Right cardiac atrium (tissue), 5 donors: ENCODE results near the gene USP53. TPM values are rescaled to one million over a fixed set of nuclear protein-coding genes. Genes with fewer than 3 reads are reported as not detected.
"Not testable (repeated sequence)": the region's sequence is repeated elsewhere in the genome, so short reads cannot be mapped to it uniquely, and the experiment has no call there.

Experiments
- ATAC-seq, 2 donors: fragments of 200-7000 bp; cut with Tn5 transposase; one replicate each; pipeline versions ENCODE4 v1.8.0 to v1.9.1; 2020; ENCODE audit warnings: moderate library complexity in 2 of 2, mild to moderate bottlenecking in 1 of 2
- DNase-seq, 3 donors: peaks; one replicate each; pipeline ENCODE4 v3.0.0-alpha.2; 2020
- H3K27ac ChIP-seq: one replicate; pipeline ENCODE4 v1.5.1; 2013; ENCODE audit warnings: mild to moderate bottlenecking, low read length, control low read depth, moderate library complexity
- H3K27me3 ChIP-seq: one replicate; pipeline ENCODE4 v1.6.1; 2013; ENCODE audit not compliant: control insufficient read depth, insufficient read depth
- H3K4me1 ChIP-seq: one replicate; pipeline ENCODE4 v1.6.1; 2013; ENCODE audit warnings: low read length; ENCODE audit not compliant: control insufficient read depth, insufficient read depth
- H3K4me3 ChIP-seq: one replicate; pipeline ENCODE4 v1.5.1; 2013; ENCODE audit warnings: low read length, control low read depth
- H3K9me3 ChIP-seq: one replicate; pipeline ENCODE4 v1.6.1; 2013; ENCODE audit warnings: low read length; ENCODE audit not compliant: control insufficient read depth
- WGBS: extraction: QIAGEN DNeasy Blood & Tissue Kit; methylation state at CpG from one replicate; pipeline ENCODE4 v1.1.7; 2013; 5-methylcytosine and 5-hydroxymethylcytosine counted together
- intact Hi-C, 4 donors: fragments of 100-400 bp; cut with DNase I; formaldehyde crosslinking; loops; one replicate each; pipeline versions ENCODE4 v1.11.0 to v1.14.0; 2022 to 2023
- long read RNA-seq, 4 donors: library from polyadenylated mRNA; unstranded; transcript quantifications; one replicate each; pipeline ENCODE4 v2.0.0, GENCODE V29; 2020 to 2021
- polyA plus RNA-seq: library from polyadenylated mRNA; stranded (reverse); fragments of 200-250 nt; gene quantifications from one replicate; pipeline ENCODE4 v1.2.3, GENCODE V29; 2013
- total RNA-seq, 4 donors: library from RNA; stranded (reverse); fragmentation: NEBNext Ultra II Directional; extraction: Animal tissue kit (Norgen Biotek cat#: 25700); gene quantifications; one replicate each; pipeline ENCODE4 v1.2.1, GENCODE V29; 2021
- donor health status: healthy with polysubstance abuse.
- donor health status: DM: no; HTN: yes; CAD: no.
- donor health status: DM: no; HTN: no; CAD: no.
- donor health status: DM: no; HTN: yes; CAD: no; lungs with severe emphysema.
- donor health status: DM: yes; HTN: yes; CAD: no.

USP53 gene
- total RNA-seq (10 to 100 TPM; 47.7 to 62.4 (median 50.9) TPM), polyA plus RNA-seq (26.5 TPM)
- long read RNA-seq, donor 1, full-length matches to known transcripts: 3 of 27 reads
- long read RNA-seq, donor 1, partial matches to known transcripts: 7 of 27 reads
- long read RNA-seq, donor 1, other reads (novel, unspliced or antisense): 17 of 27 reads
- long read RNA-seq, donor 2, full-length matches to known transcripts: 2 of 9 reads
- long read RNA-seq, donor 2, partial matches to known transcripts: 2 of 9 reads
- long read RNA-seq, donor 2, other reads (novel, unspliced or antisense): 5 of 9 reads
- long read RNA-seq, donor 3, partial matches to known transcripts: 9 of 24 reads
- long read RNA-seq, donor 3, other reads (novel, unspliced or antisense): 15 of 24 reads
- long read RNA-seq, donor 4, partial matches to known transcripts: 5 of 13 reads
- long read RNA-seq, donor 4, other reads (novel, unspliced or antisense): 6 of 13 reads

DNA sequence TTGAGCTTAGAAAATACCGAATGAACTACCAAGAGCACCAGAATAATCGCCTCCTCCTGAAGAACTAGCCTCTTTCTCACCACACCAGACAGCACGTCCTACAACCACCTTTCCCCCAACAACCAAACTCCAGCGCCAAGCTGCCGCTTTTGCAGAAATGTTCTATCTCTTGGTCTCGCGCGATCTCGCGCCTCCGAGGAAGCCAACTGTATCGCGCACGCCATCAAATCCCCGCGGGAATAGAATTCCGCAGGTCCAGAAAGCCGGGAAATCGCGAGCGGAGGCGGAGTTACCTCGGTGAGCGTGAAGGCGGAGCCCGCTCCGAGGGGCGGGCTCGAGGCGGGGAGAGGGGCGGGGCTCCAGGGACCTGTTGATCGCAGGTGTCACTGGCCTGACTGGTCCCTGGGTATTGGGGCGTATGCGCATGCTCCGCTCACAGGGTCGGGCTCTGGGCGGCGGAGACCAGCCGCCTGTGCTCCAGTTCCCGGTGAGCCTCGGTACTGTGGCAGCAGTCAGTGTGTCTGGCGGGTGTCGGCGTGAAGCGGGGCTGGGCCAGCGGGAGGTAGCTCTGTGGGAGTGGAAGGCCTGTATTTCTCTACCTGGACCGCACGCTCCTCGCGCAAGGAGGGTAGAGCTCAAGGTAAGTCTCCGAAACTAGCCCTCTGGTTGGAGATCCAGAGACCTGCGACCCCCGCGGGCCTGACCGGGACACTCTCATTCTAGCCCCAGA lies at the start of gene USP53:
Gene USP53 (plus strand): TSS at position 480 of the 730 bp plus-strand sequence. CDS start 27,047 bp downstream, outside the sequence.
- WGBS: under 1% methylated on average over 55 of the region's 55 CpGs
- peak; percentile 98 for ATAC-seq
- H3K9me3 ChIP-seq: no peaks in the 10 kb centered on the region
- peak within 1 kb of the TSS; percentile 75 for H3K4me3 ChIP-seq
- H3K27me3 ChIP-seq: no peaks in the 10 kb centered on the region
- peak within 1 kb of the TSS; percentile 88 for H3K27ac ChIP-seq
- peak; percentile 97 to 99 (median 98) for DNase-seq
- intact Hi-C loops: no loop called here
- peaks cover 2% of the 10 kb centered on the region for H3K4me1 ChIP-seq

DNA sequence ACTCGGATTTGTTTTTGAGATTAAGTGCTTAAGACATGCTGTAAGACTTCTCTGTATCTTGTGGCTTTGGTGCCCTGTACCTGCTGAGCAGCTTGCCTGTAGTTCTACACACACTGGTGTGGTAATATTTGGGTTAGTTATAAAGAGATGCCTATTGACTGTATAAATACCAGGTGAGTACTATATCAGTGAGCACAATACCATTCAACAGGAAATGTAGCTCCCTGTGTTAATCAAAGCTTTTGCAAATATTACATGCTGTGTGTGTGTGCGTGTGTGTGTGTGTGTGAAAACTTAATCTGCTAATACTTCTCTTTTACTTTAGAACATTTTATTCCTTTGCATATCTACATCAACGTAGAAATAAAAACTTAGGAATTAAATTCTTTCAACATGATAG lies 46.7 kb upstream of the USP53 start:
- DNase-seq (no peak), ATAC-seq (no peak)
- H3K4me1 ChIP-seq: no peaks in the 10 kb centered on the region
- H3K27me3 ChIP-seq: no peaks in the 10 kb centered on the region
- no peaks in the 10 kb centered on the region for H3K9me3 ChIP-seq
- intact Hi-C loops: no loop called here
- no peak overlapping the region for H3K4me3 ChIP-seq
- no peak overlapping the region for H3K27ac ChIP-seq
- WGBS: 92% methylated on average over 3 of the region's 3 CpGs

DNA sequence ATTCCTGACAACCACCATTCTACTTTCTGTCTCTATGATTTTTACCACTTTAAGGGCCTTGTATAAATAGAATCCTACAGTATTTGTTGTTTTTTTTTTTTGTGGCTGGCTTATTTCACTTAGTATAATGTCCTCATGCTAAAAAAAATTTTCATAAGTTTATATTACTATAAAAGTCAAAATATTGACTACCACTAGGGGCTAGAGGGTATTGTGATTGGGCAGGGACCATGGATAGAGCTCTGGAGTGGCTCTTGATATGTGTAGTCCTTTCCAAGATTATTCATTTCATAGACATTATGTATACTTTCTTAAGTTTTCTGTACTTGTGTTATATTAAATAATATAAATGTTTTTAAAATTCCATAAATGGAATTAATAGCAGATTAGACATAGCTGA lies 42.3 kb upstream of the USP53 start:
- ATAC-seq: no peak
- H3K27me3 ChIP-seq: no peaks in the 10 kb centered on the region
- H3K27ac ChIP-seq: no peak overlapping the region
- no peaks in the 10 kb centered on the region for H3K4me1 ChIP-seq
- DNase-seq: no peak
- intact Hi-C loops: no loop called here
- no peak overlapping the region for H3K4me3 ChIP-seq
- H3K9me3 ChIP-seq: no peaks in the 10 kb centered on the region

DNA sequence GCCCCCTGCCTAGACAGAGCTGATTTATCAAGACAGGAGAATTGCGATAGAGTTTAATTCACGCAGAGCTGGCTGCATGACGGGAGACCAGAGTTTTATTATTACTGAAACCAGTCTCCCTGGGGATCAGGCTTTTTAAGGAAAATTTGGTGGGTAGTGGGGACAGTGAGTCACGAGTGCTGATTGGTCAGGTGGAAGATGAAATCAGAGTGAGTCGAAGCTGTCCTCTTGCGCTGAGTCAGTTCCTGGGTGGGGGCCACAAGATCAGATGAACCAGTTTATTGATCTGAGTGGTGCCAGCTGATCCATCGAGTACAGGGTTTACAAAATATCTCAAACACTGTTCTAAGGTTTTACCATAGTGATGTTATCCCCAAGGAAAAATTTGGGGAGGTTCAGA lies 40.3 kb upstream of the USP53 start:
- H3K4me1 ChIP-seq: no peaks in the 10 kb centered on the region
- 88% methylated on average over 7 of the region's 7 CpGs for WGBS
- ATAC-seq (no peak), DNase-seq (no peak)
- H3K9me3 ChIP-seq: no peaks in the 10 kb centered on the region
- intact Hi-C loops: no loop called here
- H3K4me3 ChIP-seq: no peak overlapping the region
- no peaks in the 10 kb centered on the region for H3K27me3 ChIP-seq
- no peak overlapping the region for H3K27ac ChIP-seq

DNA sequence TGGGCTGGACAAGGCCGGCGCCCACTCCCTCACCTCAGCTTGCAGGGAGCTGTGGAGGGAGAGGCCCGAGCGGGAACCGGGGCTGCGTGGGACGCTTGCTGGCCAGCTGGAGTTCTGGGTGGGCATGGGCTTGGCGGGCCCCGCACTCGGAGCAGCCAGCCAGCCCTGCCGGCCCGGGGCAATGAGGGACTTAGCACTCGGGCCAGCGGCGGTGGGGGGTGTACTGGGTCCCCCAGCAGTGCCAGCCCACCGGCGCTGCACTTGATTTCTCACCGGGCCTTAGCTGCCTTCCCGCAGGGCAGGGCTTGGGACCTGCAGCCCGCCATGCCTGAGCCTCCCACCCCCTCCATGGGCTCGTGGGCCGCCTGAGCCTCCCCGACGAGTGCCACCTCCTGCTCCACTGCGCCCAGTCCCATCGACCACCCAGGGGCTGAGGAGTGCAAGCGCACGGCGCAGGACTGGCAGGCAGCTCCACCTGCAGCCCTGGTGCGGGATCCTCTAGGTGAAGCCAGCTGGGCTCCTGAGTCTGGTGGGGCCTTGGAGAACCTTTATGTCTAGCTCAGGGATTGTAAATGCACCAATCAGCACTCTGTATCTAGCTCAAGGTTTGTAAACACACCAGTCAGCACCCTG lies 38.7 kb upstream of the USP53 start:
- WGBS: 95% methylated on average over 30 of the region's 30 CpGs
- H3K27me3 ChIP-seq, H3K4me1 ChIP-seq, intact Hi-C loops, ATAC-seq, H3K4me3 ChIP-seq, H3K27ac ChIP-seq, H3K9me3 ChIP-seq: not testable (repeated sequence)
- peak in 1 of 3 donors; percentile 47 for DNase-seq

DNA sequence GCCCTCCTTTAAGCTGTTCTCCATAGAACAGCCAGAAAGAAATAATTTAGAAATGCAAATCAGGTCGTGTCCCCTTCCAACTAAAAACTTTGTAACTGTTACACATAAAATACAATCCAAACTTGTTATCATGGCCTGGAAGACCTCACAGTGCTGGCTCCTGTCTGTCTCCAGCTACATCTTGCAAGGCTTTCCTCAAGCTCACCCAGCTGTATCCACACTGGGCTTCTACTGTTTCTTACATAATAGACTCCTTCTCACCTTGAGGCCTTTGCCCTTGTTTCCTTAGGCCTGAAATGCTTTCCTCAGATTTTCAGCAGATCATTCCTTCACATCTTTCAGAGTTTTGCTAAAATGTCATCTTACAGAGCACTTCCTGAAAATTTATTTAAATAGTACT lies 33.5 kb upstream of the USP53 start:
- intact Hi-C loops: no loop called here
- ATAC-seq: peak; percentile 31 to 52

DNA sequence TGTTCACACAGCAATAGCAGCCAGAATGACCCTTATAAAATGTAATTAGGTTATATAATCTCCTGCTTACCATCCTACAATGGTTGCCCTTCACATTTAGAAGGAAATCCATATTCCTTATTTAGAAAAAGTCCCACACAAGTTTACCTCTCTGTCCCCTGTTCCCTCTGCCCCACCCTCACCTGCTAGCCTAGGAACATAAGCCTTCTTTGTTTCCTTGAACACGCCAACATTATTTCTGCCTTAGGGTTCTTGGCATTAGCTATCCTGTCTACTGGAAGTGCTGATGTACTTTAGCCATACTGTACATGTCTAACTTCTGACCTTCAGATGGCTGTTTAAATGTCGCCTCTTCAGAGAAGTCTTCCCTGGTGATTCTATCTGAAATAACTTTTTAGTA lies 28.4 kb upstream of the USP53 start:
- no peak overlapping the region for H3K27ac ChIP-seq
- H3K9me3 ChIP-seq: no peaks in the 10 kb centered on the region
- no peak for DNase-seq
- ATAC-seq: peak in 1 of 2 donors; percentile 42
- WGBS: 91% methylated on average over 2 of the region's 2 CpGs
- no peak overlapping the region for H3K4me3 ChIP-seq
- H3K4me1 ChIP-seq: no peaks in the 10 kb centered on the region
- H3K27me3 ChIP-seq: no peaks in the 10 kb centered on the region
- intact Hi-C loops: no loop called here

More for the DNA sequence above, 33.5 kb upstream of the USP53 start:
- Histone ChIP-seq H3K27me3 (no peaks in the 10 kb centered on the region), H3K27ac (no peak overlapping the region), H3K9me3 (no peaks in the 10 kb centered on the region), H3K4me1 (no peaks in the 10 kb centered on the region), H3K4me3 (no peak overlapping the region)
- 40% methylated on average over 1 of the region's 1 CpG for WGBS
- DNase-seq: no peak

DNA sequence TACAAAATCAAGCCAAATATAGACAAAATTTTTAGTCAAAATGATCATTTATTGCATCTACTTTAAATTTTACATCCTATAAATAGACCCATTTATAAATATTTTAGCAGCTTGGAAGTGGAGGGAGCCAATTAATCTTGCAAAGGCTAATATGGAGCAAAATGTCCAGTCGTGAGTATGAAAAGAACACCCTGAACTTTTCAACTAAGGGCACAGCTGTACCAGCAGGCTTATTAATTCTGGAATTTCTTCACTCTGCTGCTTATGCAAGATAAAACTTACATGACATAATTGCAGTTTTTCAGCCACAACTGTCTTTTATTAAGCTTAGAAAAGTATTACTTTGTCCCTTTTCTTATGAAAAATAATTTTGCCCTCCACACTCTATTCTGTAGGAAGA lies 22.9 kb upstream of the USP53 start:
- Histone ChIP-seq H3K4me3 (no peak overlapping the region), H3K27ac (no peak overlapping the region), H3K27me3 (no peaks in the 10 kb centered on the region), H3K9me3 (no peaks in the 10 kb centered on the region), H3K4me1 (peaks cover 3% of the 10 kb centered on the region)
- DNase-seq: no peak
- 13% methylated on average over 1 of the region's 1 CpG for WGBS
- peak; percentile 87 to 93 for ATAC-seq
- intact Hi-C loops: no loop called here

DNA sequence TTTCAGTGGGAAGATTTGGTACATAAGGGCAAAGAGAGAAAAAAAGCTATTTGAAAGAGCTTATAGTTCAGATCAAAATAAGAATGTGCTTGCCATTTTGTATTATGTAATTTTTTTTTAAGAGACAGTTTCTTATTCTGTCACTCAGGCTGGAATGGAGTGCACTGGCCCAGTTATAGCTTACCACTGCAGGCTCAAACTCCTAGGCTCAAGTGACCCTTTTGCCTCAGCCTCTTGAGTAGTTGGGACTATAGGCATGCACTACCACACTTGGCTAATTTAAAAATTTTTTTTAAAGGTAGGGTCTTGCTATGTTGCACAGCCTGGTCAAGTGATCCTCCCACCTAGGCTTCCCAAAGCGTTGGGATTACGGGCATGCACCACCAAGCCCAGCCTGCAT lies 22.2 kb upstream of the USP53 start:
- ATAC-seq (peak; percentile 36 to 41), DNase-seq (no peak)
- H3K9me3 ChIP-seq: no peaks in the 10 kb centered on the region
- WGBS: 92% methylated on average over 2 of the region's 2 CpGs
- no peaks in the 10 kb centered on the region for H3K27me3 ChIP-seq
- peaks cover 3% of the 10 kb centered on the region for H3K4me1 ChIP-seq
- intact Hi-C loops: no loop called here
- H3K27ac ChIP-seq: peak overlapping the region; percentile 58
- H3K4me3 ChIP-seq: no peak overlapping the region

DNA sequence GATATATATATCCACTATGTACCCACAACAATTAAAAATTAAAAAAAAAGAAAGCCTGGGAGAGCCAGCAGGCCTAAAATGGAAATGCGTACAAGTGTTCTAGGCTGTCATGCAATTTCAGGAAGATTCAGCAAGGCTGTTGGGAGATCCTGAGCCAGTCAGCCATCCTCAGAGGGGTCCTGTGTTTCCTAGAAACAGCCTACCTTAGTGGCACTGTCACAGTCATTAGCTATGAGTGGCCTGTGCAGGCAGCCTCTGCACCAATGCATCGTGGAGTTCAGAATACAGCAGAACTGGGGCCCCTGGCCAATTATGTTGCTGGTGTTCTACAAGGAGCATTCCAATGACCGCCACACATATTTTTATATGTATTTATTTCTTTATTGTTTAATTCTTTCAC lies 21.0 kb upstream of the USP53 start:
- 90% methylated on average over 3 of the region's 3 CpGs for WGBS
- H3K9me3 ChIP-seq: no peaks in the 10 kb centered on the region
- ATAC-seq (peak in 1 of 2 donors; percentile 30), DNase-seq (no peak)
- H3K27ac ChIP-seq: no peak overlapping the region
- intact Hi-C loops: no loop called here
- no peaks in the 10 kb centered on the region for H3K27me3 ChIP-seq
- no peak overlapping the region for H3K4me3 ChIP-seq
- H3K4me1 ChIP-seq: peaks cover 3% of the 10 kb centered on the region

DNA sequence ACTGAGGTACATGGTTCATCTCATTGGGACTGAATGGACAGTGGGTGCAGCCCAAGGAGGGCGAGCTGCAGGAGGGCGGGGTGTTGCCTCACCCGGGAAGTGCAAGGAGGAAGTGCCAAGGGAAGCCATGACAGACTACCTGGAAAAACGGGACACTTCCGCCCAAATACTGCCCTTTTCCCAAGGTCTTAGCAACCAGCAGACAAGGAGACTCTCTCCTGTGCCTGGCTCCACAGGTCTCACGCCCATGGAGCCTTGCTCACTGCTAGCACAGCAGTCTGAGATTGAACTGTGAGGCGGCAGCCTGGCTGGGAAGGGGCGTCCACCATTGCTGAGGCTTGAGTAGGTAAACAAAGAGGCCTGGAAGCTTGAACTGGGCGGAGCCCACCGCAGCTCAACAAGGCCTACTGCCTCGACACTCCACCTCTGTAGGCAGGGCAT lies 14.7 kb upstream of the USP53 start:
- WGBS: 90% methylated on average over 11 of the region's 11 CpGs
- no peak for ATAC-seq
- no peak overlapping the region for H3K4me3 ChIP-seq
- no peak for DNase-seq
- no peaks in the 10 kb centered on the region for H3K4me1 ChIP-seq
- H3K27me3 ChIP-seq: no peaks in the 10 kb centered on the region
- intact Hi-C loops: no loop called here
- no peak overlapping the region for H3K27ac ChIP-seq
- no peaks in the 10 kb centered on the region for H3K9me3 ChIP-seq
